ENCODE results near the gene TTC4.

Gene TTC4

DNA sequence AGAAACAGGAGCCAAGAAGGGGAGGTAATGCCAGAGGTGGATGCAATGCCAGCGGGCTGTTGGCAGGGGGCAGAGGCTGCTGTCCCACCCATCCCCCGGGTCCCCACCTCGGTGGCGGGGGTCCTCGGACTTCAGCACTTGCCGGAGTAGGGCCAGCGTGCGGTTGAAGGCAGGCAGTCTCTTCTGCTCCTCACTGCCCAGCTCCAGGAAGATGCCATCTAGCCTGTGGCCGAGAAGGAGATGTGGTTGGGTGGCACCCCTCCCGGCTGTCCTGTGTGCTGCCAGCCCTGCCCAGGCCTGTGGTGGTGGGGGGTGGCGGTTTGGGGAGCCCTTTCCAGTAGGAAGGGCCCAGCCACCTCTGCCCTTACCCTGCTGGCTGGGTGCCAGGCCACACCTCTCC is 71.9 kb downstream of the TTC4 start:
- FAIRE-seq: no peak

DNA sequence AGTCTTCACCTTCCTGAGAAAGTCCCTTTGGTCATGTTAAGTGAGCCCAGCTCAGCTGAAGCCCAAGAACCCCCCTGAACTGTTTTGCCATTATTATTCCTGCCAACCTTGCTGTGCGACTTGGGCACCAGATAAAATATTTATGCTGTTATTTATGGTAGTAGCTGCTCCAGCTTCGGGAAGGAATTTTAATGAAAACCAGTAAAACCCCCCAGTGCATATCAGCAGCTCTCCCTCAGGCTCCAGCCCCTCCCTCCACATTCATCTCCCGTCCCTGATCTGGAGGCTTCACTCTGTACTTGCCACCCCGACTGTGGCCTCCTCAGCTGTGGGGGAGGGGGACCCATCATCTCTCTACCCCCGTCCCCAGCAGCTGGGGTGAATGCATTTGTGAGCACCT is 72.8 kb downstream of the TTC4 start:
- FAIRE-seq: no peak

DNA sequence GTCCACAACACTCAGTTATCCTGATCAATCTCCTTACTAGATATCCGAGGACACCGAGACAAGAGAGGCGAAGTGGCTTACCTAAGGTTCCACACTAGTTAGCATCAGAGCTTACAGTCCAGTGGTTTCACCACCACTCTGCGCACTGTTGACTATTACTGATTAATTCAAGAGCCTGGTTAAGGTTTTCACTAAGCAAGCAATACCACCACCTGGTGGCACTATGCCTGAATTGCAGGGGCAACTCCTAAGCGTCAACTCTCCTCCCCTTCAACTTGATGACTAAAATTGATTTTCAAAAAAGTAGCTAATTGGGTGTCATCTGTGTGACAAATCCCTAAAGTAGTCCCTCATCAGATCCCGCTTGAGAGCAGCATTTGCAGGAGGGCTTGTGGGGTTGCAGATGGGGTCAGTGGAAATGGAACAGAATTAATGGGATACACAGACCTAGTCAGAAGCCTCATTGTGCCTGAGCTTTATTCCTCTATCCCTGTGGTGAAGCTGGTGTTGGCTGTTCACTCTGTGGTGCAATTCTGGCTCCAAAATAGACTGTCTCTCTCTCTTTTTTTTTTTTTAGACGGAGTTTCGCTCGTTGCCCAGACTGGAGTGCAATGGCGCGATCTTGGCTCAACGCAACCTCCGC is 76.3 kb downstream of the TTC4 start:
- FAIRE-seq: no peak

Measured in islet of Langerhans (tissue), 1 donor.